ENCODE data around the gene POLR1C.

Gene POLR1C

GRCh38 chr6:43477235-43478007 lies 39.5 kb upstream of the POLR1C start, which contains the start of gene TJAP1:
Gene TJAP1 (plus strand): TSS chr6:43477570. CDS start chr6:43499002, 21,432 bp downstream.
- peak within 1 kb of the TSS; percentile 73 to 81 for H3K27ac ChIP-seq
- no peaks in the 10 kb centered on the region for H3K27me3 ChIP-seq
- peak within 1 kb of the TSS; percentile 59 to 71 for H3K4me3 ChIP-seq
- peaks cover 0 to 27% (median 20%) of the 10 kb centered on the region in 4 donors for H3K4me1 ChIP-seq
- intact Hi-C loops (cut with DNase I; ENCODE audit: low total_unique reads): no loop called here
- TF ChIP-seq CTCF (IDR thresholded peaks at IDR 0.05): no peak
- no peaks in the 10 kb centered on the region for H3K36me3 ChIP-seq
- peak; percentile 91 to 95 for DNase-seq
- no peaks in the 10 kb centered on the region for H3K9me3 ChIP-seq

GRCh38 chr6:43478008-43478372 lies 38.9 kb upstream of the POLR1C start:
- no peak for DNase-seq
- H3K9me3 ChIP-seq: no peaks in the 10 kb centered on the region
- H3K27ac ChIP-seq: peak overlapping the region; percentile 73 to 81
- H3K36me3 ChIP-seq: no peaks in the 10 kb centered on the region
- no peak for TF ChIP-seq CTCF (IDR thresholded peaks at IDR 0.05)
- H3K27me3 ChIP-seq: no peaks in the 10 kb centered on the region
- intact Hi-C loops (cut with DNase I; ENCODE audit: low total_unique reads): no loop called here
- H3K4me3 ChIP-seq: peak overlapping the region; percentile 59 to 71
- H3K4me1 ChIP-seq: peaks cover 0 to 27% (median 20%) of the 10 kb centered on the region in 4 donors

GRCh38 chr6:43481075-43481474 lies 35.8 kb upstream of the POLR1C start:
- no peak for TF ChIP-seq CTCF (IDR thresholded peaks at IDR 0.05)
- Histone ChIP-seq H3K4me1 (peaks cover 0 to 27% (median 20%) of the 10 kb centered on the region in 4 donors), H3K9me3 (no peaks in the 10 kb centered on the region), H3K27me3 (no peaks in the 10 kb centered on the region), H3K36me3 (peaks cover 0 to 10% (median 4%) of the 10 kb centered on the region in 3 donors), H3K4me3 (no peak overlapping the region), H3K27ac (no peak overlapping the region)
- DNase-seq: no peak
- intact Hi-C loops (cut with DNase I; ENCODE audit: low total_unique reads): no loop called here

- TF ChIP-seq CTCF (IDR thresholded peaks at IDR 0.05): no peak
- Histone ChIP-seq H3K4me1 (peaks cover 0 to 27% (median 20%) of the 10 kb centered on the region in 4 donors), H3K27me3 (no peaks in the 10 kb centered on the region), H3K27ac (no peak overlapping the region), H3K9me3 (no peaks in the 10 kb centered on the region), H3K36me3 (peaks cover 0 to 11% (median 4%) of the 10 kb centered on the region in 3 donors), H3K4me3 (no peak overlapping the region)
- intact Hi-C loops (cut with DNase I; ENCODE audit: low total_unique reads): no loop called here
- DNase-seq: no peak
Observed at GRCh38 chr6:43481591-43482236, 35.2 kb upstream of the POLR1C start.

- Histone ChIP-seq H3K27ac (no peak overlapping the region), H3K36me3 (peaks cover 3 to 25% (median 9%) of the 10 kb centered on the region in 3 donors), H3K4me3 (no peak overlapping the region), H3K27me3 (no peaks in the 10 kb centered on the region), H3K9me3 (no peaks in the 10 kb centered on the region), H3K4me1 (peaks cover 0 to 24% (median 15%) of the 10 kb centered on the region in 4 donors)
- no peak for DNase-seq
- intact Hi-C loops (cut with DNase I; ENCODE audit: low total_unique reads): no loop called here
- TF ChIP-seq CTCF (IDR thresholded peaks at IDR 0.05): no peak
Observed at GRCh38 chr6:43488667-43489276, 28.1 kb upstream of the POLR1C start.

All from tibial artery (tissue), 4 donors.